ENCODE data around the gene MARCO.

MARCO gene, protein sequence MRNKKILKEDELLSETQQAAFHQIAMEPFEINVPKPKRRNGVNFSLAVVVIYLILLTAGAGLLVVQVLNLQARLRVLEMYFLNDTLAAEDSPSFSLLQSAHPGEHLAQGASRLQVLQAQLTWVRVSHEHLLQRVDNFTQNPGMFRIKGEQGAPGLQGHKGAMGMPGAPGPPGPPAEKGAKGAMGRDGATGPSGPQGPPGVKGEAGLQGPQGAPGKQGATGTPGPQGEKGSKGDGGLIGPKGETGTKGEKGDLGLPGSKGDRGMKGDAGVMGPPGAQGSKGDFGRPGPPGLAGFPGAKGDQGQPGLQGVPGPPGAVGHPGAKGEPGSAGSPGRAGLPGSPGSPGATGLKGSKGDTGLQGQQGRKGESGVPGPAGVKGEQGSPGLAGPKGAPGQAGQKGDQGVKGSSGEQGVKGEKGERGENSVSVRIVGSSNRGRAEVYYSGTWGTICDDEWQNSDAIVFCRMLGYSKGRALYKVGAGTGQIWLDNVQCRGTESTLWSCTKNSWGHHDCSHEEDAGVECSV

GRCh38 chr2:118942031-118942430, at the start of gene MARCO:
Gene MARCO (plus strand): TSS chr2:118942194. CDS start chr2:118942301, 107 bp downstream.
- DNase-seq (ENCODE audit: low spot score), result no peak

DNA sequence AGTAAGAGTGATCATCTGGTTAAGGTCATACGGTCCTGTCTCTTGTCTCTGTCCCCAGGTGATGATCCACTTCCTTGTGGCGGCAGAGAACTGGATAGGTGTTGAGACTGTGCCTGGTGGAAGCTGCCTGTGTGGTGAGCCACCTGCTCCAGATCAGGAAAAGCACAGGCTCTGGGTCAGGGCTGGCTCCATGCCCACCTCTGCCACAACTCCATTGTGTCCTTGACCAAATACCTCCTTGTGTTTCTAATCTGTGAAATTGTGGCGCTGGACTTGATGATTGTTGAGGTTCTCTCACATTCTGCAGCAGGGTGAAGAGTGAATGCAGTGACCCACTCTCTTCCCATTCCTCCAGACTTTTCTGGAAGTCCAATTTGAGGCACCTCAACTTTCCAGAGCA, 48.9 kb upstream of the MARCO start:
- DNase-seq (ENCODE audit: low spot score), result no peak

- no peak for DNase-seq (ENCODE audit: low spot score)
Measured at GRCh38 chr2:118902266-118903028, 39.5 kb upstream of the MARCO start.

DNA sequence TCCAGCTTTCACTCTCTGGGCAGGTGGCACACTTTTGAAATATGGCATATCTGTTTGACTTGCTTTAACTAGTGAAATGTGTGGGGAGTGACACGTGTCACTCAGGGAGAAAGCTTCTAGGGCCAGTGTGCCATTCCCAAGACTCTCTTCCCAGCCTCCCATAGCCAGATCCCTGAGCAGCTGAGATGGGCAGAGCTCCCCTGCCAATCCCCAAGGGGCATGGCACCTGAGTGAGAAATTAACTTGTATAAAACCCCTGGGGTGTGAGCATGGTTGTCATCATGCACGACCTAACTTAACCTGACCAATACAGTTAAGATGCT, 39.0 kb upstream of the MARCO start:
- no peak for DNase-seq (ENCODE audit: low spot score)

GRCh38 chr2:118903551-118904479, 38.2 kb upstream of the MARCO start:
- no peak for DNase-seq (ENCODE audit: low spot score)

DNA sequence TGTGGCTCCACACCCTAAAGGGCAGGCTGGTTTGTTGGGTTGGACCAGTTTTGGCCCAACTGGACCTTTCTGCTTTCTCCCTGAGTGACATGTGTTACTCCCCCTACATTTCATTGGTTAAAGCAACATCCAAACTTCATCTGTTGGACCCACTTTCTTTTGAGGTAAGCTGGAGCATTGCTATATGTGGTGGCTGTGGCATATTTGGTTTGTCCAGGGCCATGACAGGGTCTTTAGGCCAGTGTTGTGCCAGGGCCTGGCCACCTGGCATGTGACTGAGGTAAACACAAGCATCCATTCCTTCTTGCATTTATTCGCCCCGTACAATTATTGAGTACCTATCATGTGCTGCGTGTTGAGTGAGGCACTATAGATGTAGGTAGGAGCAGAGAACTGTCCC, 36.8 kb upstream of the MARCO start:
- DNase-seq (ENCODE audit: low spot score), result no peak

DNA sequence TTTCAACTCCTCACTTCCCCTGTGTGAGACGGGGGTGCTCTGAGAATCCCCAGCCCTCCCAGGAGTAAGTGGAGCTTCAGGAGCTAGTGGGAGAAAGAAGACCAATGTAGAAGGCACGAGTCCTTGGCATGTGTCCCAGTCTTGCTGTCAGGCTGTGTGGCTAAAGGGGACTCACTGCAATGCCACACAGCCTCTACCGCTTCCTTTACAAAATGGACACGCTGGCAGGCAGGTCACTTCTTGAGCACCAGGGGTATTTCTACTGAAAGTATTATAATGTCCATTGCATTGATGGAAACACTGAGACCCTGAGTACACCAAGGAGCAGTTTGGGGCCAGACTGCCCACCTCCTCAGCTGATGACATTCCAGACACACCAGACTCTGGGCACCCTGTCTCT, 35.8 kb upstream of the MARCO start:
- DNase-seq (ENCODE audit: low spot score), result no peak

DNA sequence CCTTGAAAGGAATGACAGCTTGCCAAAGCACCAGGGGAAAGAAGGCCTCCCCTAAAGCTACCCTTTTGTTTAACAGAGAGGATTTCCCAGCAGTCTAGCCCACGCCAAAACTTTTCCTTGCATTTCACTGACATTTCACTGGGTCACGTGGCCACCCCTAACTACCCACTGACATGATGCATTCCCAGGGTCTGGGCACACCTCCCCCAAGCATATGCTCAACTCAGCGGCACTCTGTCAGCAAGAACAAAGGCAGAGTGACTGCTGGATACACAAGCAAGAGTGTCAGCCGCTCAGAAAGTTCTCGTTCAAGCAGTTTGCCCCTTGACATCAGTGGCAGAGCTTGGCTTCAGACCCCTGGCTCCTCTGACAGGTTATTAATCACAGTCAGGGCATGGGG, 34.2 kb upstream of the MARCO start:
- DNase-seq (ENCODE audit: low spot score), result no peak

DNA sequence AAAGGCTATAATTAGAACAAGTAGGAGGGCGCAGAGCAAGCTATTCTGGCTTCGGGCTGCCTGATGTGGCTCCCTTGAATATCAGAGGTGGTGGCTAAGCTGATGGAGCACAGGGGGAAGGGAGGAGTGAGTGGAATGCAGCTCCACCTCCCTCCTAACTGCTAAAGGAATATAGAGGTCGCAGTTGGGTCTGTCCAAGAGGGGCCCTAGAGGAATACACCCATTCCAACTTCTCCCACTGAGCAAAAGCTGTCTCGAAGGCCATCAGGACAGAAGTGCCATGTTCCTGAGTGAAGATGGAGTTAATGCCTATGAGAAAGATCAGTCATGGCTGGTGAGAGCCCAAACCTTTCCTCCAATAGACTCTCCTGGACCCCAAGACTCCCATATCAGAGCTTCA, 32.8 kb upstream of the MARCO start:
- no peak for DNase-seq (ENCODE audit: low spot score)

DNA sequence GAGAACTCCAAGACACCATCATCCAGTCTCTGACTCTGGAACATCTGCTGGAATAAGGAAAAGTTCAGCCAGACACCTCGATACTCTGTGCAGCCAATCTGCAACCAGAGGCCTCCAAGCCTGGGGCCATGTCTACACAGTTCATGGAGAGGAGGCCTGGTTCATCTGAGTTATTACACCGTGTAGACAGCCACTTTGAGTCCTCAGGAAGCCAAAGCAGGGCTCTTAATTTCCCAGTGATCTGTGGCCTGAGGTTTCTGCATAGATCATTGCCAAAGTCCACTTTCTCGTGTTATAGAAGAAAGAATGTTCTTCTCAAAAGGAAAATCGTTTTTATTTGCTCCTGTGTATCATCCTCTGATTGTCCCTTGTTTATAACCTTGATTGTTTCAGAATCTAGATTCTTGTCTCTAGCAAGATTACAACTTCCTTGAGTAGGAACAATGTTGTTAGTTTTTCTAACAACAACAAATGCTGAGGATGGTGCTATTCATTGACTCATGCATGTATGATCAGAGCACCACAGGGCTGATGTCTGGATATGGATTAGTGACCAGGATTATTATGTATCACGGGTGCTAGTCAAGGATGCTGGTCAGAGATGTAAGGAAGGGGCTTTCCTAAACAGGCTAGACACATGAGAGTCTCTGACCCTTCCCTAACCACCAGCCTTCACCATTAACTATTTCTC, 30.7 kb upstream of the MARCO start:
- DNase-seq (ENCODE audit: low spot score), result no peak

DNA sequence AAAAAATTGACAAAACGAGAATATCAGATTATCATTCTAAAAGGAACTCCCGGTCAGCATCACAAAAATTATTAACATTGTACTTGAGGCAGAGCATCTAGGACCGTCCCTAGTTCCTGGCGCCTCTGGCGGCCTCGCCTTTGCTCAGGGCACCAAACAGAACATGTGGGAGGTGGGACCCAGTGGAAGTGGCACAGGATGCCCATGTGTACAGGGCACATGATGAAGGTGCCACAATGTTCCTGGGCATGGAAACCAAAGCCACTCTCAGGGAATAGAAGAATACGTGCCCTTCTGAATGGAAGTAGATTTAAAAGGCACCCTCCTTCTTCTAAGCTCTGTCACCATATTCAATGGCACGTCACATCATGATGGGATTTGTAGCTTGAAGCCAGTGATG, 30.1 kb upstream of the MARCO start:
- no peak for DNase-seq (ENCODE audit: low spot score)

GRCh38 chr2:118913131-118913802, 28.7 kb upstream of the MARCO start:
- DNase-seq (ENCODE audit: low spot score), result no peak

DNA sequence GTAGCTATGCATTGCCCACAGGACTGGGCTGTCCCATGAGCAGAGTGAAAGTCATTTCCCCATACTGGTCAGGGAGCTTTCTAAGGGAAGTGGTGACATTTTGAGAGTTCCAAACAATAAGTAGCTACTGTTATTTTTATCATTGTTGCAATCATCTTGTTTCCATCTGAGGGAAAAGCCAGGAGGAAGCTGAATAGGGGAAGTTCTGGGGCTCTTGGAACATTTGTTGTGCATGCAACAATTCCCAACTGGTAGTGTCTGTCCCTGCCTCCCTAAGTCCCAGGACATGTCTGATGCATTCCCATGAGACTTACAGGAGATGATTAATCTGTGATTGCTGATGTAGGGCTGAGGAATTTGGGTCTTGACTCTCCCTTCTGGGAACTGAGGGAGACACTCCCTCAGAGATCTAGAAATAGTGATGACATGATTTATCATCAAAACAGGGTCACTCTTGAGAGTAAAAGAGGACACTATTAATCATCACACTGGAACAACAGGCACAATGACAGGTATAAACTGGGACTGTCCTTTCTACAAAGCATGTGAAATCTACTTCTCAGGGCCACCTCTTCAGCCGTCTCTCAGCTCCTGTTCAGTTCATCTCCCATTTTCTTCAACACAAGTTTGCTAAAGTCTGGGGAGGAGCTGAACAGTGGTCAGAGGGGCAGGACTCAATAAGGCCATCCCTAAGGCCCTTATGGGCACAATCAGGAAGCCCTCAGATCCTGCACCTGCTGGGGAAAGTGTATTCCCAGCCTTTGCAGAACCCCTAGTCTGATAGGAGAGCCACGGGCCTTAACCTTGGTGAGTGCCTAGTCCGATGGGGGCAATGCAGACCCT, 28.0 kb upstream of the MARCO start:
- no peak for DNase-seq (ENCODE audit: low spot score)

DNA sequence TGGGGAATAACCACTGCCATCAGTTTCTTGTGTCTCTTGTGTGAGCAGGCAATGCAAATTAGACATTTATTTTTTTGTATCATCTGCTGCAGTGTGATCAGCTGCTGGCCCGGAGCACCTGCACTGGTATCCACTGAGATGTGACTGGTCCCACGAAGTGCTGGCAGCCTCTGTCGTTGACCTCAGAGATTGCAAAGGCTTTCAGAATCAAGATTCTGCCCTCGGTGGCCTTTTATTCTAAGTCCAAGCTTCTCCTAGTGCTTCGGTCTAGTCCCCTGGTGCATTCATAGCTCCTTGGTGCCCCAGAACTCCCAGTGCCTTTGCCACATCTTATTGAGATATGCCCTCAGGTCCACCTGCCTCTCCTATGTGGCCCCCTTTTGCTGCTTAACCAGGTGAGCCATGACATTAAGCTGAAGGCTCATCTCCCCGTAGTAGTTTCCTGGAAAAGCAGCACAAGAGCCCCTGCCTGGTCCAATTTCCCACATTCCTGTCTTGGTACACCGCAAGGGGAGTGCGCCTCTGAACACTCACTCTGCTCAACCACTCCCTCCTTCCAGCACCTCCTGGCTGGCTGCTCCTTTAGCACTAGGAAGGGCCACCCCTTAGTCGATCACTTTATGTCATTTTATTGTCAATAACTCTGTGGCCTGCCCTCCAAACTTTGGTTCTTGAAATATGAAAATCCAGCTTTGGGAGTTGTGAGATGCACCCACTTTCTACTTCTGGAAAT, 27.1 kb upstream of the MARCO start:
- no peak for DNase-seq (ENCODE audit: low spot score)

GRCh38 chr2:118918017-118918416, 24.0 kb upstream of the MARCO start:
- DNase-seq (ENCODE audit: low spot score), result no peak

- no peak for DNase-seq (ENCODE audit: low spot score)
Measured at GRCh38 chr2:118921646-118922045, 20.3 kb upstream of the MARCO start.

DNA sequence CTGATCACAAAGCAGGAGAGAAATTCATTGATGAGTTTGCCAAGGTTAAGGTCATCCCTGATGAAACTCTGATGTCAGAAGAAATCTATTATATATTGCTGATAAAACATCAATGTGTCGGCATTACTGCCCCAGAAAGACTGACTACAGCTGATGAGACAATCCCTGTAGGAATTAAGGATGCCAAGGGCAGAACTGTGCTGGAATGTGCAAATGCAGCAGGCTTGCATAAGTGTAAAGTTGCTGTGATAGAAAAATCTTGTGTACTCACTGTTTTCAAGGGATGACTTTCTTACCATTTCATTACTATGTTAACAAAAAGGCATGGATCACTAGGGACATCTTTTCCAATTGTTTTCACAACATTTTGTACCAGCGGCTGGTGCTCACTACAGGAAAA, 19.7 kb upstream of the MARCO start:
- DNase-seq (ENCODE audit: low spot score), result no peak

GRCh38 chr2:118923371-118923770, 18.6 kb upstream of the MARCO start:
- no peak for DNase-seq (ENCODE audit: low spot score)

DNA sequence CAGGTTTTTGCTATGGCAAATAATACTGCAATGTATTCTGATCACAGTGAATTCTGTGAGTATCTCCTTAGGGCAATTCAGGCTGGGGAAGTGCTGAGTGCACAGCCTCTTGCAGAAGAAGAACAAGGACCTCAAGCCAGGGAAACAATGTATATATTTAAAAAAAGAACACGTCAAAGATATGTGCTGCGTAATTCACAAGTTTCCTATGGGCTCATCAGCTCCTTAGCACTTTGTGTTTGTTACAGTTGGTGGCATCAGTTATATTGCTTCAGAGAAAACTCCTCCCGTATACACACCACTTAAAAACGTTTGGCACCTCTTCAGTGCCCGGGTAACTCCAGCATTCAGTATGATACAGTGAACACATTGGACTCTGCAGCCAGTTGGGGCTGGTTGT, 16.5 kb upstream of the MARCO start:
- no peak for DNase-seq (ENCODE audit: low spot score)

- DNase-seq (ENCODE audit: low spot score), result no peak
Measured at GRCh38 chr2:118925981-118926380, 16.0 kb upstream of the MARCO start.

Measured in germinal center (tissue), 1 donor.